CMK (cell line): ENCODE measurements around the gene KRTAP5-11.
A peak's percentile ranks its signal among the peaks of the same experiment; 100 is the strongest.
"Not testable (repeated sequence)": the region's sequence is repeated elsewhere in the genome, so short reads cannot be mapped to it uniquely, and the experiment has no call there.

ENCODE experiments used
- DNase-seq: peaks from one replicate; pipeline ENCODE4 v3.0.0-alpha.2; 2010; ENCODE audit warnings: low read depth

Gene KRTAP5-11

GRCh38 chr11:71580057-71581003, 2.3 kb downstream of the KRTAP5-11 start:
- peak; percentile 31 for DNase-seq

- not testable (repeated sequence) for DNase-seq
Measured at GRCh38 chr11:71579513-71579912, 3.2 kb downstream of the KRTAP5-11 start.

- DNase-seq, result no peak
Measured at GRCh38 chr11:71577469-71578004, 5.1 kb downstream of the KRTAP5-11 start.

- DNase-seq, result not testable (repeated sequence)
Measured at GRCh38 chr11:71576688-71577465, 5.8 kb downstream of the KRTAP5-11 start.

- no peak for DNase-seq
Measured at GRCh38 chr11:71575723-71576424, 6.8 kb downstream of the KRTAP5-11 start.

GRCh38 chr11:71574418-71574817, 8.3 kb downstream of the KRTAP5-11 start:
- DNase-seq, result no peak

- no peak for DNase-seq
Measured at GRCh38 chr11:71572811-71573210, 9.9 kb downstream of the KRTAP5-11 start.

GRCh38 chr11:71571101-71571850, 11.4 kb downstream of the KRTAP5-11 start:
- DNase-seq, result not testable (repeated sequence)

- no peak for DNase-seq
Measured at GRCh38 chr11:71568704-71569349, 13.8 kb downstream of the KRTAP5-11 start.

- DNase-seq, result not testable (repeated sequence)
Measured at GRCh38 chr11:71567633-71568032, 15.0 kb downstream of the KRTAP5-11 start.

GRCh38 chr11:71566626-71567599, 15.8 kb downstream of the KRTAP5-11 start:
- DNase-seq, result not testable (repeated sequence)

GRCh38 chr11:71566081-71566620, 16.5 kb downstream of the KRTAP5-11 start:
- DNase-seq, result no peak

GRCh38 chr11:71565263-71565662, 17.4 kb downstream of the KRTAP5-11 start, which contains the start of gene KRTAP5-10:
KRTAP5-10 (plus strand) TSS chr11:71565563; CDS start chr11:71565588, 25 bp downstream.
- no peak for DNase-seq

GRCh38 chr11:71564430-71564829, 18.2 kb downstream of the KRTAP5-11 start:
- no peak for DNase-seq

GRCh38 chr11:71563406-71563805, 19.3 kb downstream of the KRTAP5-11 start:
- DNase-seq, result no peak

GRCh38 chr11:71562120-71562519, 20.6 kb downstream of the KRTAP5-11 start:
- DNase-seq, result no peak

GRCh38 chr11:71558996-71559395, 23.7 kb downstream of the KRTAP5-11 start:
- DNase-seq, result no peak

- DNase-seq, result no peak
Measured at GRCh38 chr11:71557257-71557656, 25.4 kb downstream of the KRTAP5-11 start.

- no peak for DNase-seq
Measured at GRCh38 chr11:71556018-71556417, 26.7 kb downstream of the KRTAP5-11 start.
